ENCODE results near the gene ARID1B.

The ARID1B gene

GRCh38 chr6:156781861-156782631, 4.9 kb downstream of the ARID1B start:
- Histone ChIP-seq H3F3A (ENCODE audit: insufficient read depth) (peaks cover 16% of the 10 kb centered on the region), H3K27me3 (ENCODE audit: low read length) (no peaks in the 10 kb centered on the region), H2AFZ (ENCODE audit: low read depth, low read length, severe bottlenecking) (no peak overlapping the region), H3K9ac (ENCODE audit: low read length) (peak overlapping the region; percentile 88), H3K9me3 (ENCODE audit: insufficient read depth, low read length) (no peaks in the 10 kb centered on the region), H3K27ac (ENCODE audit: low read depth, low read length) (0 out of 2 replicates have a peak overlapping the region, but pooled peaks have one; percentile 2), H3K36me3 (ENCODE audit: low read length) (peaks cover 31% of the 10 kb centered on the region; the same call in 1 of the 2 replicates), H3K4me2 (ENCODE audit: low read depth, low read length, poor library complexity, severe bottlenecking) (peak overlapping the region; percentile 95), H3K9me2 (replicated peaks; ENCODE audit: insufficient read depth, low read length) (no peaks in the 10 kb centered on the region), H3K79me2 (ENCODE audit: insufficient read depth, low read length) (peaks cover 75% of the 10 kb centered on the region), H3K4me3 (ENCODE audit: insufficient read depth, low read length, poor library complexity, severe bottlenecking) (peak overlapping the region; percentile 92), H4K20me1 (ENCODE audit: low read depth, low read length) (peaks cover 52% of the 10 kb centered on the region)
- no peak for TF ChIP-seq CTCF (IDR thresholded peaks at IDR 0.05; ENCODE audit: insufficient read depth, low read length, poor library complexity, severe bottlenecking)
- TF ChIP-seq EZH2phosphoT487 (conservative IDR thresholded peaks at IDR 0.05; ENCODE audit: low read length) = no peak

DNA sequence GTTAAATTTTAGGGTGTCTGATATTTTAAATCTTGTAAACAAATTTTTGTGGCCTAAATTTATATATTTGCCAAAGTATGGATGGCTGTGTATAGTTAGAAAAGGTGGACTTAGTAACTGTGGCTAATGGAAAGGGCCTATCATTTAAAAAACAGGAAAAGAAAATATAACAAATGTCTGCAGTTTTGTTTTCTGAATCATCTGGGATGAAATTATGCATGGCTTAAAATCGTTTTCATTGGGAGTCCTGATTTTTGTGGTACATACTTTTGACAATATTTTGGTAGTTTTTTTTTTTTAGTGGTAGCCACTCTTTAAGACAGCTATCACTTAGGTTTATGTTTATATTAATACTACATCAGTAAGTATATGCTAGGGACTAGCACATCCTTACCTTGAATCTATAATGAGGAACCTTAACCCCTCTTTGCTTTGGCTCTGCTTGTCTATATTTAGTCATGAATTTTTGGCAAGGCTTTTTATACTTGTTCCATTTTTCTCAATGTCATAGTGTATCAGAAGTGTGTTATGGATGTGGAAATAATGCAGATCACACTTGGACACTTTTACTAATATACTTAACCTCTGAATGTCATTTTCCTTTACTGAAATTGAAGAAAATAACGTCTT, 5.6 kb downstream of the ARID1B start:
- peaks cover 60% of the 10 kb centered on the region for H4K20me1 ChIP-seq (ENCODE audit: low read depth, low read length)
- H3K9ac ChIP-seq (ENCODE audit: low read length) = peak overlapping the region; percentile 88; the same call in 1 of the 2 replicates
- peaks cover 17% of the 10 kb centered on the region; the same call in 1 of the 2 replicates for H3F3A ChIP-seq (ENCODE audit: insufficient read depth)
- no peaks in the 10 kb centered on the region for H3K9me2 ChIP-seq (replicated peaks; ENCODE audit: insufficient read depth, low read length)
- TF ChIP-seq EZH2phosphoT487 (conservative IDR thresholded peaks at IDR 0.05; ENCODE audit: low read length) (no peak), CTCF (IDR thresholded peaks at IDR 0.05; ENCODE audit: insufficient read depth, low read length, poor library complexity, severe bottlenecking) (no peak)
- peaks cover 82% of the 10 kb centered on the region for H3K79me2 ChIP-seq (ENCODE audit: insufficient read depth, low read length)
- no peaks in the 10 kb centered on the region for H3K9me3 ChIP-seq (ENCODE audit: insufficient read depth, low read length)
- no peak overlapping the region for H2AFZ ChIP-seq (ENCODE audit: low read depth, low read length, severe bottlenecking)
- H3K27me3 ChIP-seq (ENCODE audit: low read length) = no peaks in the 10 kb centered on the region
- H3K4me3 ChIP-seq (ENCODE audit: insufficient read depth, low read length, poor library complexity, severe bottlenecking) = peak overlapping the region; percentile 92
- H3K4me2 ChIP-seq (ENCODE audit: low read depth, low read length, poor library complexity, severe bottlenecking) = peak overlapping the region; percentile 95
- H3K27ac ChIP-seq (ENCODE audit: low read depth, low read length) = no peak overlapping the region
- H3K36me3 ChIP-seq (ENCODE audit: low read length) = peaks cover 35% of the 10 kb centered on the region; the same call in 1 of the 2 replicates

DNA sequence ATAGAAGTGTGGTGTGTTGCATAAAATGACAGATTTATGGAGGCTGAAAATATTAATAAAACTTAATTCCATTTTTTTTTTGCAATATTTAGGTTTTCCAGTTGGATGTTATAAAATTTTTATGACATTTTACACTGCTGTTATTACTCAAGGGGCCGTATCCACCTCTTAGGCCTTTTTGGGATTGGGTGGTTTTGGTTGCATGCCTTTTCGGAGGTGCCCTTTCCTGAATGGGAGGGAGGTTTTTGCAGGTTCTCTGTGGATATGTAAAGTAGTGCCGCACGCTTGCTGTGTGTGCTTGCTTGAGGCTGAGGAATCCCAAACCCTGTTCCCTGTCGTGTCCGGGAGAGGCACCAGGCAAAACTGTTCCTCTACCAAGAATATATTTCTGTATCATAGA, 6.8 kb downstream of the ARID1B start:
- Histone ChIP-seq H3K36me3 (ENCODE audit: low read length) (peaks cover 35% of the 10 kb centered on the region; the same call in 1 of the 2 replicates), H3K9me3 (ENCODE audit: insufficient read depth, low read length) (no peaks in the 10 kb centered on the region), H3K27ac (ENCODE audit: low read depth, low read length) (no peak overlapping the region), H4K20me1 (ENCODE audit: low read depth, low read length) (peaks cover 71% of the 10 kb centered on the region), H3K9ac (ENCODE audit: low read length) (no peak overlapping the region), H3K4me2 (ENCODE audit: low read depth, low read length, poor library complexity, severe bottlenecking) (peak overlapping the region; percentile 95), H3K27me3 (ENCODE audit: low read length) (no peaks in the 10 kb centered on the region), H2AFZ (ENCODE audit: low read depth, low read length, severe bottlenecking) (no peak overlapping the region), H3F3A (ENCODE audit: insufficient read depth) (peaks cover 17% of the 10 kb centered on the region; the same call in 1 of the 2 replicates), H3K79me2 (ENCODE audit: insufficient read depth, low read length) (peaks cover 94% of the 10 kb centered on the region), H3K9me2 (replicated peaks; ENCODE audit: insufficient read depth, low read length) (no peaks in the 10 kb centered on the region), H3K4me3 (ENCODE audit: insufficient read depth, low read length, poor library complexity, severe bottlenecking) (no peak overlapping the region)
- TF ChIP-seq EZH2phosphoT487 (conservative IDR thresholded peaks at IDR 0.05; ENCODE audit: low read length) (no peak), CTCF (IDR thresholded peaks at IDR 0.05; ENCODE audit: insufficient read depth, low read length, poor library complexity, severe bottlenecking) (no peak)
